NCI-H345 (cell line): ENCODE data around the gene RSKR.
"Not testable (repeated sequence)": the region's sequence is repeated elsewhere in the genome, so short reads cannot be mapped to it uniquely, and the experiment has no call there.

ENCODE experiments used
- DNase-seq: peaks from one replicate; lab custom pipeline; 2025; lab: John Stamatoyannopoulos, UW

RSKR gene

GRCh38 chr17:28623696-28624095 lies 9.7 kb upstream of the RSKR start:
- no peak for DNase-seq

- DNase-seq: no peak
Measured at GRCh38 chr17:28622186-28622585, 8.2 kb upstream of the RSKR start.

- no peak for DNase-seq
Measured at GRCh38 chr17:28620010-28620409, 6.0 kb upstream of the RSKR start.

GRCh38 chr17:28618464-28618863 lies 4.5 kb upstream of the RSKR start:
- DNase-seq: no peak

- DNase-seq: no peak
Measured at GRCh38 chr17:28616281-28616680, 2.3 kb upstream of the RSKR start.

- DNase-seq: no peak
Measured at GRCh38 chr17:28615260-28615940, 1.4 kb upstream of the RSKR start.

GRCh38 chr17:28612936-28613872 lies 781 bp downstream of the RSKR start:
- DNase-seq: peak; percentile 24

GRCh38 chr17:28612531-28612930 lies 1.5 kb downstream of the RSKR start:
- no peak for DNase-seq

GRCh38 chr17:28610376-28610775 lies 3.6 kb downstream of the RSKR start:
- no peak for DNase-seq

GRCh38 chr17:28604031-28604430 lies 10.0 kb downstream of the RSKR start:
- DNase-seq: not testable (repeated sequence)

- DNase-seq: peak; percentile 55
Measured at GRCh38 chr17:28599311-28600184, 14.4 kb downstream of the RSKR start.

- DNase-seq: peak; percentile 96
Measured at GRCh38 chr17:28598799-28599310, 15.1 kb downstream of the RSKR start, which contains the start of gene SPAG5. SPAG5 (minus strand) TSS chr17:28599025; CDS start chr17:28598946, 79 bp downstream.

GRCh38 chr17:28598389-28598788 lies 15.6 kb downstream of the RSKR start:
- no peak for DNase-seq

GRCh38 chr17:28597606-28598383 lies 16.2 kb downstream of the RSKR start:
- DNase-seq: no peak

- no peak for DNase-seq
Measured at GRCh38 chr17:28592260-28592659, 21.7 kb downstream of the RSKR start.

- DNase-seq: no peak
Measured at GRCh38 chr17:28585851-28586250, 28.1 kb downstream of the RSKR start.

GRCh38 chr17:28584434-28584833 lies 29.6 kb downstream of the RSKR start:
- no peak for DNase-seq

GRCh38 chr17:28582513-28582912 lies 31.5 kb downstream of the RSKR start:
- no peak for DNase-seq

GRCh38 chr17:28580959-28581358 lies 33.0 kb downstream of the RSKR start:
- no peak for DNase-seq

GRCh38 chr17:28579526-28579925 lies 34.5 kb downstream of the RSKR start:
- DNase-seq: no peak
